Activated T-helper 2 cell treated with anti-CD3 and anti-CD28 coated beads, Interferon-gamma antibody, Interleukin-2, Interleukin-4, amounts not matched to agents 10 μg/mL and 5 μg/mL and 100 μg/mL, durations not matched to agents 14 hours and 24 hours and 36 hours (primary cell): ENCODE data around the gene KBTBD12. TPM values are rescaled to one million over a fixed set of nuclear protein-coding genes. Genes with fewer than 3 reads are reported as not detected.

Experiments used
- DNase-seq: peaks from one replicate; pipeline ENCODE4 v3.0.0; 2021; ENCODE audit warnings: low spot score
- H3K27ac Mint-ChIP-seq: one replicate; pipeline ENCODE4 v1.8.0; 2021; ENCODE audit warnings: mixed read lengths
- H3K27me3 Mint-ChIP-seq: one replicate; pipeline ENCODE4 v1.8.0; 2021; ENCODE audit warnings: low read depth, mixed read lengths
- H3K36me3 Mint-ChIP-seq: one replicate; pipeline ENCODE4 v1.8.0; 2021; ENCODE audit warnings: low read depth, mixed read lengths
- H3K4me1 Mint-ChIP-seq: one replicate; pipeline ENCODE4 v1.8.0; 2021; ENCODE audit warnings: low read depth, mixed read lengths
- H3K4me3 Mint-ChIP-seq: one replicate; pipeline ENCODE4 v1.8.0; 2021; ENCODE audit warnings: low read depth, mild to moderate bottlenecking, moderate library complexity, mixed read lengths
- H3K9me3 Mint-ChIP-seq: one replicate; pipeline ENCODE4 v1.8.0; 2021; ENCODE audit warnings: mixed read lengths
- intact Hi-C: fragments of 100-400 bp; cut with micrococcal nuclease; formaldehyde crosslinking; loops from one replicate; pipeline ENCODE4 v1.15.1; 2023
- total RNA-seq: library from RNA; stranded (reverse); gene quantifications from 2 replicates; pipeline ENCODE4 v1.2.3, GENCODE V29; 2022

Gene KBTBD12
- total RNA-seq, 1 donor from 2014 or later = 0.05 TPM

- H3K9me3 Mint-ChIP-seq = no peaks in the 10 kb centered on the region
- no peak overlapping the region for H3K27ac Mint-ChIP-seq
- no peaks in the 10 kb centered on the region for H3K36me3 Mint-ChIP-seq
- H3K4me3 Mint-ChIP-seq = no peak overlapping the region
- intact Hi-C loops = no loop called here
- no peaks in the 10 kb centered on the region for H3K27me3 Mint-ChIP-seq
- no peaks in the 10 kb centered on the region for H3K4me1 Mint-ChIP-seq
- no peak for DNase-seq
Measured at GRCh38 chr3:127985655-127986225, 70.7 kb downstream of the KBTBD12 start.

- H3K4me1 Mint-ChIP-seq = no peaks in the 10 kb centered on the region
- intact Hi-C loops = no loop called here
Measured at GRCh38 chr3:127986803-127987202, 71.8 kb downstream of the KBTBD12 start.

GRCh38 chr3:127987309-127987995 is 72.4 kb downstream of the KBTBD12 start:
- intact Hi-C loops = no loop called here
- no peak for DNase-seq
- Mint-ChIP-seq H3K4me1 (no peaks in the 10 kb centered on the region), H3K4me3 (no peak overlapping the region), H3K27ac (no peak overlapping the region), H3K27me3 (no peaks in the 10 kb centered on the region), H3K9me3 (no peaks in the 10 kb centered on the region), H3K36me3 (no peaks in the 10 kb centered on the region)

More at GRCh38 chr3:127986803-127987202, 71.8 kb downstream of the KBTBD12 start:
- no peak overlapping the region for H3K27ac Mint-ChIP-seq
- no peaks in the 10 kb centered on the region for H3K36me3 Mint-ChIP-seq
- H3K27me3 Mint-ChIP-seq = no peaks in the 10 kb centered on the region
- DNase-seq = no peak
- H3K4me3 Mint-ChIP-seq = no peak overlapping the region
- H3K9me3 Mint-ChIP-seq = no peaks in the 10 kb centered on the region

- H3K4me1 Mint-ChIP-seq = no peaks in the 10 kb centered on the region
- no peak overlapping the region for H3K4me3 Mint-ChIP-seq
- H3K9me3 Mint-ChIP-seq = no peaks in the 10 kb centered on the region
- intact Hi-C loops = no loop called here
- no peak overlapping the region for H3K27ac Mint-ChIP-seq
- H3K36me3 Mint-ChIP-seq = no peaks in the 10 kb centered on the region
- DNase-seq = no peak
- H3K27me3 Mint-ChIP-seq = no peaks in the 10 kb centered on the region
Measured at GRCh38 chr3:127988770-127989557, 73.9 kb downstream of the KBTBD12 start.

GRCh38 chr3:127990051-127990450 is 75.0 kb downstream of the KBTBD12 start:
- H3K4me3 Mint-ChIP-seq = no peak overlapping the region
- no peak overlapping the region for H3K27ac Mint-ChIP-seq
- intact Hi-C loops = no loop called here
- no peaks in the 10 kb centered on the region for H3K9me3 Mint-ChIP-seq
- H3K4me1 Mint-ChIP-seq = no peaks in the 10 kb centered on the region
- H3K27me3 Mint-ChIP-seq = no peaks in the 10 kb centered on the region
- H3K36me3 Mint-ChIP-seq = no peaks in the 10 kb centered on the region
- DNase-seq = no peak

GRCh38 chr3:127990461-127990860 is 75.4 kb downstream of the KBTBD12 start:
- no peak overlapping the region for H3K4me3 Mint-ChIP-seq
- H3K36me3 Mint-ChIP-seq = no peaks in the 10 kb centered on the region
- H3K9me3 Mint-ChIP-seq = no peaks in the 10 kb centered on the region
- H3K27ac Mint-ChIP-seq = no peak overlapping the region
- no peaks in the 10 kb centered on the region for H3K27me3 Mint-ChIP-seq
- DNase-seq = no peak
- no peaks in the 10 kb centered on the region for H3K4me1 Mint-ChIP-seq
- intact Hi-C loops = no loop called here

- no peak for DNase-seq
- H3K4me3 Mint-ChIP-seq = no peak overlapping the region
- no peak overlapping the region for H3K27ac Mint-ChIP-seq
- intact Hi-C loops = no loop called here
- no peaks in the 10 kb centered on the region for H3K9me3 Mint-ChIP-seq
- H3K4me1 Mint-ChIP-seq = no peaks in the 10 kb centered on the region
- H3K27me3 Mint-ChIP-seq = no peaks in the 10 kb centered on the region
- H3K36me3 Mint-ChIP-seq = no peaks in the 10 kb centered on the region
Measured at GRCh38 chr3:127991251-127991650, 76.2 kb downstream of the KBTBD12 start.

- H3K27me3 Mint-ChIP-seq = no peaks in the 10 kb centered on the region
- intact Hi-C loops = no loop called here
- no peak overlapping the region for H3K4me3 Mint-ChIP-seq
- no peak for DNase-seq
- no peaks in the 10 kb centered on the region for H3K9me3 Mint-ChIP-seq
- H3K36me3 Mint-ChIP-seq = no peaks in the 10 kb centered on the region
- no peaks in the 10 kb centered on the region for H3K4me1 Mint-ChIP-seq
- H3K27ac Mint-ChIP-seq = no peak overlapping the region
Measured at GRCh38 chr3:127991681-127992080, 76.6 kb downstream of the KBTBD12 start.

- Mint-ChIP-seq H3K9me3 (no peaks in the 10 kb centered on the region), H3K27me3 (no peaks in the 10 kb centered on the region), H3K36me3 (no peaks in the 10 kb centered on the region), H3K4me3 (no peak overlapping the region), H3K27ac (no peak overlapping the region), H3K4me1 (no peaks in the 10 kb centered on the region)
- DNase-seq = no peak
- intact Hi-C loops = no loop called here
Measured at GRCh38 chr3:127992127-127992526, 77.1 kb downstream of the KBTBD12 start.

- intact Hi-C loops = no loop called here
- no peaks in the 10 kb centered on the region for H3K4me1 Mint-ChIP-seq
- H3K36me3 Mint-ChIP-seq = no peaks in the 10 kb centered on the region
- no peak overlapping the region for H3K27ac Mint-ChIP-seq
- no peaks in the 10 kb centered on the region for H3K27me3 Mint-ChIP-seq
- DNase-seq = no peak
- no peaks in the 10 kb centered on the region for H3K9me3 Mint-ChIP-seq
- H3K4me3 Mint-ChIP-seq = no peak overlapping the region
Measured at GRCh38 chr3:127994011-127994410, 79.0 kb downstream of the KBTBD12 start.

GRCh38 chr3:127997016-127997415 is 82.0 kb downstream of the KBTBD12 start:
- peaks cover 10% of the 10 kb centered on the region for H3K27me3 Mint-ChIP-seq
- H3K9me3 Mint-ChIP-seq = no peaks in the 10 kb centered on the region
- H3K4me1 Mint-ChIP-seq = no peaks in the 10 kb centered on the region
- intact Hi-C loops = no loop called here
- DNase-seq = no peak
- H3K36me3 Mint-ChIP-seq = no peaks in the 10 kb centered on the region
- no peak overlapping the region for H3K27ac Mint-ChIP-seq
- H3K4me3 Mint-ChIP-seq = no peak overlapping the region

- Mint-ChIP-seq H3K4me1 (no peaks in the 10 kb centered on the region), H3K4me3 (no peak overlapping the region), H3K9me3 (no peaks in the 10 kb centered on the region), H3K27ac (no peak overlapping the region), H3K27me3 (peaks cover 11% of the 10 kb centered on the region), H3K36me3 (no peaks in the 10 kb centered on the region)
- no peak for DNase-seq
- intact Hi-C loops = no loop called here
Measured at GRCh38 chr3:127997961-127998360, 82.9 kb downstream of the KBTBD12 start.

- Mint-ChIP-seq H3K27ac (no peak overlapping the region), H3K4me1 (no peaks in the 10 kb centered on the region), H3K4me3 (no peak overlapping the region), H3K27me3 (peaks cover 11% of the 10 kb centered on the region), H3K9me3 (no peaks in the 10 kb centered on the region), H3K36me3 (no peaks in the 10 kb centered on the region)
- intact Hi-C loops = no loop called here
- DNase-seq = no peak
Measured at GRCh38 chr3:127998596-127998995, 83.6 kb downstream of the KBTBD12 start.
